Hematopoietic multipotent progenitor cell treated with erythropoietin and hydrocortisone succinate and interleukin-3 and kit ligand, for 4 days (in vitro differentiated cells): ENCODE data around the gene LYRM2.

ENCODE experiments used
- DNase-seq: peaks from one replicate; pipeline ENCODE4 v3.0.0-alpha.2; 2015

The LYRM2 gene, protein sequence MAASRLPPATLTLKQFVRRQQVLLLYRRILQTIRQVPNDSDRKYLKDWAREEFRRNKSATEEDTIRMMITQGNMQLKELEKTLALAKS

DNA sequence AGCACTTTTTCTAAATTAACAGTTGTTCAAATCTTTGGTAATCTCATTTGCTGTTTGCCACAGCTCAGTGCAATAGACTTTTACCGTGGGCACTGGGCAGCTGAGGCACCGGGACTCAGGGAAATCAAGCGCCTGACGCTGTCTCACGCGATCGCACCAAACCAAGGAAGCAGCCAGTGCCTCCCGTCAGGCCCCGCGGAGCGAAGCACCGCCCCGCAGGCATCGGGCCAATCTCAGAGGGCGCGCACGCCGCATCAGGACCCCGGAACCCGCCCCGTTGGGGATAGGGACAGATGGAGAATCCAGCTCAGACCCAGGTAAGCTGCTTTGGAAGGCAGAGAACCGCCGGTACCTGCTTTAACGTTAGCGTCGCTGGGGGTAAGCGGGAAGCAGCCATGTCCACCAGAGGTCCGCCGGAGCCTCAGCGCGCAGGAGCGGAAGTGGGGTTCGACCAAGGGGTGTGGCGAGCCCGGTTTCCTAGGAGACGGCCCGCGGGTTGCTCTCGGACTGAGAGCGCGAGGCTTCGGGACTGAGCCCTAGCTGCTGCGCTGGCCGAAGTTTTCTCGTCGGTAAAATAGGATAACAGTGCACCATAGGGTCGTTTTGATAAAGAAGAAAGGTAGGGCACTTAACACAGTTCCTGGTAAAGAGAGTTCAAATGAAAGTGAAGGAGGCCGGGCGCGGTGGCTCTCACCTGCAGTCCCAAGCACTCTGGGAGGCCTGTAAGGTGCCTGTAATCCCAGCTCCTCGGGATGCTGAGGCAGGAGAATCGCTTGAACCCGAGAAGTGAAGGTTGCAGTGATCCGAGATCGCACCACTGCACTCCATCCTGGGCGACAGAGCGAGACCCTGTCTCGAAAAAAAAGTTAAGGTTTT lies at the start of gene LYRM2:
Gene LYRM2 (minus strand): TSS at position 428 of the 876 bp plus-strand sequence. CDS start 31 bp downstream, at position 397.
- peak; percentile 97 for DNase-seq

DNA sequence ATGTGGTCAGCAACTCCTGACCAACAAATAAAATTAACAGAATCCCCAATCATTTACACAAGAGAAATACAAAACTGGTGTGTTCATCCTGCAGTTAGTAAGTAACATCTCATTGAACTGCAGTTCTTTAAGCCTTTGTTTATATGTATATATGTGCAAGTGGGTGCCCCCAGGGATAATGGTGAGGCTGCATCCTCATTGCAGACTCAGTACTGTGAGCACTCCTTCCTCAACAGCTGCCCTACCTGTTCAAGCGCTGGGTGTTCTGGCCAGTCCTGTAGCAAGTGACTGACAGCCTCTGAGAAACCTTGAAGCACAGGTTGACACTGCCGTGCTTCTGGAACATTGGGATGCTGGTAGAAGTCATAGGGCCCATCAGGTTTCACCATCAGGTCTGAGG lies 49.8 kb upstream of the LYRM2 start:
- no peak for DNase-seq

DNA sequence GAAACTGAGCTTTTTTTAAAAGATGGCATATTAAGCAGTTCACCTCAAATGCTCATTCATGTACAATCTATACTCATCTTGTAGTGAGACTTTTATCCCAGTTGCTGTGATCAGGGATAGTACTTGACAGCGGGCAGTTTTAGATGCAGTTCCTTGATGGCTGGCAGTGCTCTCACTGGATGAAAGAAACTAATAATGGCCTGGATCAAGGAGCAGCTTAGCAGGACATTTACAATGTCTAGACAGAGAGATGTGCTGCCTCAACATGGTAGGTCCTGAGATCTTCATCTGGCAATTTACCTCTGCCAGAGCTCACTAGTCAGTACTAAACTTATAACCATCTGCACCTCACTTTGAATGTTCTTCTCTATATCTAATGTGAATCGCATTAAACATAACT lies 46.8 kb upstream of the LYRM2 start:
- DNase-seq = no peak

DNA sequence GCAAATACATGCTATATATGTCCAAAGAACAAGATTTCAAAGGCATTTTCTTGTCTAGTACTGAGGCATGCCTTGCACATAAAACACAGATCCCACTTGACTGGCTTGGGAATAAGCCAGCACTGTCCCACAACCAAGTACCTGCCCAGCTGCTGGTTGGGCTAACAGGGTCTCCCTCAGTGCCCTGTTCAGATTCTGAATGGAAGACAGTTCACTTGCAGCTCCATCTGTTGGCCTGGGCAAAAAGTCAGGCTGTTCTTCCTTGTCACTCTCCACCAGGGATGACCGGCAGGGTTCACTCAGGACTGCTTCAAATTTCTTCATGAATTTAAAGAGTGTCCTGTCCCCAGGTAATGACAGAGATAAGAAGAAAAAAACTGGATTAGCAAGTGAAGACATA lies 44.4 kb upstream of the LYRM2 start:
- no peak for DNase-seq

DNA sequence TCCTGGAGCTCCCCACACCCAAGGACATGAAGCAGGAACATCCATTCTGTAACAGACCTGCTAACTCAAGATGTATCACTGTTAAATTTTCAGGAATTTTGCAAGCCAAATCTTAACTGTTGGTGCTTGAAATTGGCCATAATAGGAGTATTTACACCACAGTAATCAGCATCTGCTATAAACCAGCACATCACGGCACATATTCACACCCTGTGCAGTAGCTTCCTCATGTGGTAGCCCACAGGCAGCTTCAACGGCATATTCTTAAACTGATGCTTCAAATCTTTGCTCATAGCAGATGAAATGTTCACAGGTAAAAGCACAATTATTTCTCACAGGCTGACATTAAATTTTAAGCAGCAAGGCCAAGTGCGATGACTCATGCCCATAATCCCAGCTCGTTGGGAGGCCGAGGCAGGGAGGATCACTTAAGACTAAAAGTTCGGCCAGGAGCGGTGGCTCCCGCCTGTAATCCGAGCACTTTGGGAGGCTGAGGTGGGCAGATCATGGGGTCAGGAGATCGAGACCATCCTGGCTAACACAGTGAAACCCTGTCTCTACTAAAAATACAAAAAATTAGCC lies 43.5 kb upstream of the LYRM2 start:
- DNase-seq = no peak

DNA sequence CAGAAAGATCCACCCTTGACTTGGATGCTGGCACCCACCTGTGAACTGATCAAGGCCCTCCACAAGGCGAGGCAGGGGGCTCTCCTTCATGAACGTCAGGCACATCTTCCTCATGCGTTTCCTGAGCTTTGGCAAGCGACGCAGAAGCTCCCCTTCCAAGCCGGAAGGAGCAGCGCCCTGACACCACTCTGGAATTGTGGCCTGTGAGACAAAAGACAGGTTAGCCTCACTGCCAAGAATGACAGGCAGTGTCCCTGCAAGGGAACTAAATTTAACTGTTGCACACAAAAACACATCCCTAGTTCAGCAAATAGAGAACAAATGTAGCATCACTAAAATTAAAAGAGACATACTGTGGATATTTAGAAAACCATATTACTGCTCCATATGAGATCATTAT lies 42.0 kb upstream of the LYRM2 start:
- no peak for DNase-seq

DNA sequence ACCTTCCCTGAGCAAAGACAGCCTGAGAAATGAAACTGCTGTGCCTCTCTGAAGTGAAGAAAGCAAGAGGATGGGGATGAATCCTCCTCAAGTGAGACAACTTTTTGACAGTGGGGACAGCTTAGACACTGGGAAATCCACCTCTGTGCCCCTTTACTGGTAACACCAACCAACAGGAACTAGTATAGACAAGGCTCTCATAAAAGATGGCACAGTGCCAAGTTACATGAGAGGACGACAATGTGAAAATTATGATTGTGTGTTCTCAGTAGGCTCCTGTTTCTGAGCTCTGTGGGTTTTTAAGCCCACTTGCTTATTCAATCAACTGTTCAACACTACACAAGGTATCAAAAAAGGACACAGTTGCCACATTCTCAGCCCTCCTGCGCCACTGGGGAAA lies 41.6 kb upstream of the LYRM2 start:
- DNase-seq = peak; percentile 50

DNA sequence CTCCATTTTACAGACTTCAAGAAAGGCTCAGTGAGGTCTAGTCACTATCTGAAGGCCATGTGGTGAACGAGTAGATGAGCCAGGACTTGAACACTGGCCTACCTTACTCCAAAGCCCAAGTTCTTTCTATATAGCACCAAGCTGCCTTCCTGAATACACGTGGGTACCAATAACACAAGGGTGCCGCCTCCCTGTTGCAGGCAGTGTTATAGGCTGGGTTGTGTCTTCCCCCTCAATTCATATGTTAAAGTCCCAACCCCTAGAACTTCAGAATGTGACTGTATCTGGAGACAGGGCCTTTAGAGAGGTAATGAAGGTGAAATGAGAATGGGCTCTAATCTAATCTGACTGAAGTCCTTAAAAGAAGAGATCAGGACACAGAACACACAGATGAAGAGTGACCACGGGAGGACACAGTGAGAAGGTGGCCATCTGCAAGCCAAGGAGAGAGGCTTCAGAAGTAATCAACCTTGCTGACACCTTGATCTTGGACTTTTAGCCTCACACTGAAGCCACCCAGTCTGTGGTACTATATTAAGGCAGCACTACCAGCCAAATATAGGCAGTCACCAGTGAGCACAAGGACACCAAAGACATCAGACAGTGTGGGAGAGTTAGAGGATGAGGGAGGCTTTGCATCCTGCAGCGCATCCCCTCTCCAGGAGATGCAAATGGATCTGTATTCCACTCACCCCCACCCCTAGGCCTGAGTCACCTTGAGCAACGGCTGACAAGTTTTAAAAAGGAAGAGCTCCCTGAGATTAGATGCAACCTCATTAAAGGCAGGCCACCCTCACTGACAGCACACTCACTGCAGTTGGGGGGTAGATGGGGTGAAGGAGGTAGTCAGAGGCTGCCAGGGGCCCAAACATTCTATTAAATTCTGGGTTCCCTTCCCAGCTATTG lies 40.9 kb upstream of the LYRM2 start:
- DNase-seq = no peak

DNA sequence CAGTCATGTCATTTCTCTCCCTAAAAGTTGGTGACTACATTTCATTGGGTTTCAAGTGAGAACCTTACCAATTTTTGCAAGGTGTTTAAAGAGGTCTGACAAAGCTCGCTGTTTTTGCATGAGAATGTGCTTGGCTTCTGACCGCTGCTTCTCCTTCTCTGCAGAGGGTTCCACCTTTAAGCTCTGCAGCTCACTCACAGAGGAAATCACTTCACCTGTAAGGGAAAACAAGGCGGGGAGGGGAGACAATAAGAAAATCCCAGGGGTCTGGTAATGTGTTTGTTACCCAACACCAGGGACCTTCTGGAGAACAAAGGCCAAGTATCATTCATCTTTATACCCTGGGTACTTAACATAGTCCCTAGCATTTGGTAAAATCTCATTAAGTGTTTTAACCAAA lies 40.0 kb upstream of the LYRM2 start:
- DNase-seq = no peak

DNA sequence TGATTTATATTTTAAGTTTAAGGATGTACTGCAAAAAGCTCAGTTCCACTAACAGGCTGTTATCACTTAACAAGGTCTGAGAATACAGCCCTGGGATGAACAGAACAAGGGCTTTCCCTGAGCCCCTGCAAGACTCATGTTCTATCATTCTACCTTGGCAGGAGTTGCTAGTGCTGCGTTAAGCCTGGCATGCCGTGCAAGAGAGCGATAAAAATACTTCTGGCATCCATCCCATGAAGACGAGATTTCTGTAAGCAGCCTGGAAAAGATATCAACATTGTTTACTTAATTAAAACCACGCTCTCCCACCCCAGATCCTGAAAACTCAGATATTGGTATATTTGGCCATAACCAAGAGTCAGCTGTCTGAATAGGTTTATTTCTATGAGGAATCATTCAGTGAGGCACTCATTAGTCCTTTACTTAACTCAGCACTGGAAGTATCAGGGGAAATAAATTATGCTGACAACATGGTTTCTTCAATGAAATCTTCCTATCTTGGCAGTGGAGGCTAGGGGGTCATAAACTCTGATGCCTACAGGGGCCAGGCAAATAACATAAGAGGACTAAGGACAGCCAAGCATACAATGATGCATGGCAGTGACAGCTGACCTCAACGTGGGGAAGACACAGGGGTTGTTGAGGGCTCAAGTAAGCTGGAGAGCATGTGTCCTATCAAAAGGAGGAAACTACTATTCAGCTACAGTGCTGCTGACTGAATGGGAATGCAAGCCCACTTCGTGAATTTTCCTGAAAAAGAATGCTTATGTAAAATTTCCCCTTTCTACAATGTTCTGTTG lies 37.6 kb upstream of the LYRM2 start:
- DNase-seq = peak; percentile 5

DNA sequence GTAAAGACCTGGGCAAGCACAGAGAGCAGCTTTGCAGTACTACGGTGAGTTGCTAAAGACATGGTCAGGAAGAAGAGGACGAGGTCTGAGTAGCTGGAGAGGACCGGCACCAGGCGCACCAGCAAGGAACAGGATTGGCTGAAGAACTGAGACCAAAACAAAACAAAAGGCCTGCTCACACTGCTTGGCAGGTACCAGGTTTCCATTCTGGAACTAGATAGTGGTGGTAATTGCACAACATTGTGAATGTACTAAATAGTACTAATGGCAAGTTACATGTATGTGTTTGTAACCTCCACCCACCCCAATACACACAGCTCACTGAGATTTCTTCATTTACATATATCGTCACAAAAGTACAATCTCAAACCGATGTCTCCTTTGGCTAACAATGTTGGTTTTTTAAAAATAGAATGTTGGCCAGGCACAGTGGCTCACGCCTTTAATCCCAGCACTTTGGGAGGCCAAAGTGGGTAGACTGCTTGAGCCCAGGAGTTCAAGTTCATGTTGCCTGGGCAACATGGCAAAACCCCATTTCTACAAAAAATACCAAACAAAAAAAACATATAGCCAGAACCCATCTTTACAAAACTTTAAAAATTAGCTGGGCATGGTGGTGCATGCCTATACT lies 32.5 kb upstream of the LYRM2 start:
- DNase-seq = no peak

DNA sequence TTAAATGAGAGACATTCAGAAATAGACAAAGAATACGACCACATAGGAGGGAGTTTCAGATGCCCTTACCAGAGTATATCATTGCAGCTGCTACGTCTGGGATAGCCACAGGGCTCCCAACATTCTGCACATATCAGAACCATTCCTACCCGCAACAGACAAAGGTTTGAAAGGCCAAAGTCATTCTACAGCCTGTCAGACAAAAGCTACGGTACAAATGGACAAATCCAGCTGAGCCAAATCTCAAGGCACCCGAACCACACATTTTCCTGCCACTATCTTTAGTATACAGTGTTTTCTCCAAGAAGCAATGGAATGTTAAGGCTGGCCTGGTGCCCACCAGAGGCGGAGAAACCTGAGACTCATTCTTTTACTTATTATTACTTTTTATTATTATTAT lies 30.5 kb upstream of the LYRM2 start:
- no peak for DNase-seq

DNA sequence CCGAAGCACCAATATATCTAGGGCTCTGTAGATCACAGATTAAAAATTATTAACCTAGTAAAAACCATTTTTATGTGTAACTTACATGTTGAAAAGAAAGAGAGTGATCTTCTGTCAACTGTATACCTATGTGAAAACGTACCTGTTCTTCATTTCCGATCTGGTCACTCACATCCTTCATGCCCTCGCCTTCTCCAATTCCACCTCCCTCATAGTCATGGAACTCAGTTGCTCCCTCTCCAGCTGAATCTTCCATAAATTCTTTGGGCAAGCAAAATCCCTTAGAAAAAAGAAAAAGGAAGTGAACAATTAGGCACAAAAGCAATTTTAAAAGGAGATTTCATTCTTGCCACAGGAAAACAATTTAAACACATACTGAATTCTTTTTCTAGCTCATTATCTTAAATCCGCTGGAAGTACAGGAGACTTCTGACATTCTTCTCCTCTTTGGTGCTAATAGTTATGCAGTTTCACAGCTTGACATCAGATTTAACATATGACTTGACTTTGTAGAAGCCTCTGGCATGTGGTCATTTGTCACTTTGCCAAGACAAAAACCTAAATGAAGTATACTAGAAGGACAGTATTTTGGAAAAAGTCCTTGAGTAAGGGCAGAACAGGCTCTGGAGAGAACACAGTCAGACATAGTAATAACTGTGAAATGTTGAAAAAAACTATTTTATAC lies 29.5 kb upstream of the LYRM2 start:
- no peak for DNase-seq

DNA sequence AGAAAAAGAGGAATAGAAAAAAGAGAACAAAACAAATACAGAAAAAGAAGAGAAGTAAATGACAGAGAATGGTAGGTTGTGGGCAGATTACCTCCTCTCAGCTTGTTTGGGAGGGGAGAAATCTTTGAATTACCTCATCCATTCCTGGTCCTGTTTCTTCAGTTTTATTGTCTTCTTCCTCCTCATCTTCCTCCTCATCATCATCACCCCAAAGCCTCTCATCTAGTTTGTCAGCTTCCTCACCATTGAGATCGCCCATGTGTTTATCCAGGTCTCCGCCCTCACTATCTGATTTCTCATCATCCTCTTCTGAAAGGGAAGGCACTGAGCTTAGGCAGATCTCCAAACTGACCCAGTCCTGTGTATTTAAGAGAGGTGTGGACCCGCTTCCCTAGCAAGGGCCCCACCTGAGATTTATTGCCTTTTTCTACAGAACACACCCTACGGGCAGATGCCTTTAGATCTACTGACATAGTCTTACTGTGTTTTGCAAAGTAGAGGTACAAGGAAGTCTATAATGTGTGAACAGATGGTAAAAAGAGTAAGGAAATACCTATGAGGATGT lies 24.2 kb upstream of the LYRM2 start:
- no peak for DNase-seq

DNA sequence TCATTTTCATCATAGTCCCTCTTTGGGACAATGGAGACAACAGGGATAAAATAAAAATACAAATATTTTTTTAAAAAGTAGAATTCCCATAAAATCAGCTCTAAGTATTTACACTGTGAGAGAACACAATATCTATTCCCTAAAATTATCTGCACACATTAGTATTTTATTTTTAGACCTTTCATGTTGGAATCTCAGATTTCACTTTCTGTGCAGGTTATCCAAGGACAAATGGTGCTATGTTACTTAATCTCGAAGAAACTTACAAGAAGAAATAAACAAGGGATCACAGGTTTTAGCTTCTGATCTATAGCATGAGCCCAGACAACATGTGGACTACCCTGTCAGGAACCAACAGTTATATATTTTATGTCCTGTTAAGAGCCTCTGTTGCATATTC lies 23.0 kb upstream of the LYRM2 start:
- DNase-seq = no peak

DNA sequence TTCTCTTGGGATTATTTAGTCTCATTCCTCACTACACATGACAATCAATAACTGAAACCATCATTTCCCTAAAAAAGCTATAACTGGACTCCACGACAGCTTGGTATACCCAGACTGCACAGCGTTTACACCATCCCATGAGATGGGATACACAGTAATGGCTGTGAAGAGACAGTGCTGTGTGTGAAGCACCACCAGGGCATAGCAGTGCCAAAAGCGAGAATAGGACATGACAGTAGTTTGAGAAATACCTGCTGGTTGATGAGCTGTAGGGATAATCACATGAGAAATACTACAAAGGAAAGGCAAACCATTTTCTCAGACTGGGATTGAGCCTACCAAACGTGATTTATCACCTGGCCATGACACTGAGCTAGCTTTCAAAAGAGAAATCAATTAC lies 22.4 kb upstream of the LYRM2 start:
- DNase-seq = no peak

DNA sequence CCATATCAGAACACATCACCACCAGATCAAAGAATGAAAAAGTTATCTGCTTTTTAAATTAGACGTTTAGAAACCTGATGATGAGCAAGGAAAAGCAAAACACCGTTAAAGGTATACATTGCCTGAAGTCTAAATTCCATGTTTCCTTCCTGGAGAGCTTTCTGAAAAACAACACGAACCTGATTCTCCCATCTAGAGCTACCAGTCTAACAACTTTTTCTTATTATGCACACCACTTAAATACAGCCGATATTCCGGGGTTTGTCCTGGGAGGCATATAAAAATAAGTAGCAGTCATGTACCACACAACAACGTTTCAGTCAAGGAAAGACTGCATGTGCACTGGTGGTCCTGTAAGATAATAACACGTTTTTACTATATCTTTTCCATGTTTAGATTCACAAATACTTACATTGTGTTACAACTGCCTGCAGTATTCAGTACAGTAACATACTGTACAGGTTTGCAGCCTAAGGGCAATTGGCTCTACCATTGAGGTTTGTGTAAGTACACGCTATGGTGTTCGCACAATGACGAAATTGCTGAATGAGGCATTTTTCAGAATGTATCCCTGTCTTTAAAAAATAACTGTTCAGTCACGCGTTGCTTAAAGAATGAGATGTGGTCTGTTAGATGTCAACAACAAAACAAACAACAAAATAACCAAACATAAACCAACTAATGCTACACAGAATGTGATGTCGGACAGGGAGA lies 19.1 kb upstream of the LYRM2 start:
- DNase-seq = no peak

DNA sequence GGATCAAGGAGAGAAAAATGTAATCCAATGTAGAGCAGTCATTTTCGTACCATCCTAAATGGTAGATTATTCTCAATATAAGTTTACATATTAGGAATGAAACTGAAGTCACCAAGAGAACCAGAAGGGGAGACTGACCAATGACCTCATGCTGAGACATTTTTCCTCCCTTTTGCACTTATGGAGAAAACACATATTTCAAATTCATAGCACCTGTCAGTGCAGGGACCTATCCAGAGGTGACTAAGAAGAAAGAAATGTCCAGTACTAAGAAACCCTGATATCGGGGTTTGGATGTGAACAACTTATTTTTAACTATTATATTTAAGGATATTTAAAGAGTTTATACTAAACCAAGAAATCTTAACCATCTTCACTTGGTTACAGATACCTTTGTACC lies 16.6 kb upstream of the LYRM2 start:
- no peak for DNase-seq

DNA sequence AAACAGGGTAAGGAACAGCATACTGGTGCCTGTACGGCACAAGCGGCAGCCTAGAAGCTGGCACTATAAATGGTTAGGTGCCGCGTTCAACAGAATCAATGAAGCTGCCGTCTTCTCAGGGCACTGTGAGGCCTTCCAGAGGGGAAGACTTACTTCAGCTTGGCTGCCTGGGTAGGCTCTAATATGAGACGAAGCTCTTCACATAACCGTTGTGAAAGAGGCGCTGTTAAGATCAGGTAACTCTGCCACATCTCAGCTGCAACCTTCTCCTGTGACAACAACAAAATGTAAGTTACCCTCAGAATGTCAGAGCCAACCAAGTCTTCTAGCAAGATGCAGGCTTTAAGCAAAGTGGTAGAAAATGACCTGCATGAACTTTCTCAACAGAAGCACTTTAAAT lies 12.0 kb upstream of the LYRM2 start:
- DNase-seq = no peak

DNA sequence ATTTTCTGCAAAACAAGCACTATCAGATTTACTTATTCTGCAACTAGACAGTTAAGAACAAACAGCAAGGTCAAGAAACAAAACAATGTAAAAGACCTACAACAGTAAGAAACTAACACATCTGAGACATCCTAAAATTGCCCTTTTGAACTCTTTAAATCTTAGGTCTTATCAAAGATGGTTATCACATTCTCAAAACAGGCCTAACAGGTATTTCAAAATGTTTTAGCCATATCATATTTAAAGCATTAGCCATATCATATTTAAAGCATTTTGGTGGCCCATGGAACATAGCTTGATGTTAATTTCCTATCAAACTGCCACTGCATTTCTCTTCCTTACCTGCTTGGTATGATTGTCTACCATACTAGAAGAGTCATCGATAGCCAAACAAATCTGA lies 11.1 kb upstream of the LYRM2 start:
- DNase-seq = no peak
